Peyer's patch (tissue), 4 donors: Measurements from ENCODE around the gene PTPRK. TPM values are rescaled to one million over a fixed set of nuclear protein-coding genes. Genes with fewer than 3 reads are reported as not detected.
"Not testable (repeated sequence)": the region's sequence is repeated elsewhere in the genome, so short reads cannot be mapped to it uniquely, and the experiment has no call there.

Experiments
- DNase-seq, 3 donors: peaks; one replicate each; pipeline ENCODE4 v3.0.0-alpha.2; 2017 to 2019
- H3K27ac ChIP-seq, 4 donors: fragments of 200-600 bp; sonication (generic); one replicate each; pipeline ENCODE4 v1.5.1; 2016 to 2019
- H3K27me3 ChIP-seq, 2 donors: fragments of 200-600 bp; sonication (generic); one replicate each; pipeline ENCODE4 v1.5.1; 2019
- H3K36me3 ChIP-seq, 3 donors: fragments of 200-600 bp; sonication (generic); one replicate each; pipeline ENCODE4 v1.5.1; 2016 to 2019
- H3K4me1 ChIP-seq, 4 donors: fragments of 200-600 bp; sonication (generic); one replicate each; pipeline ENCODE4 v1.5.1; 2016 to 2019
- H3K4me3 ChIP-seq, 4 donors: fragments of 200-600 bp; sonication (generic); 1 replicate in 3 of 4; 2 replicates in 1 of 4; pipeline ENCODE4 v1.5.1; 2016 to 2019; ENCODE audit warnings: mild to moderate bottlenecking in 1 of 4
- H3K9me3 ChIP-seq, 4 donors: fragments of 200-600 bp; sonication (generic); one replicate each; pipeline ENCODE4 v1.5.1; 2016 to 2019; ENCODE audit warnings: mild to moderate bottlenecking in 1 of 4
- CTCF ChIP-seq, 6 experiments: fragments of 450-650 bp in 4 of 6; fragments of 200-600 bp in 2 of 6; sonication (generic) in 1 of 6; IDR thresholded peaks; one replicate each; pipeline ENCODE4 v1.5.1; 2017 to 2019; ENCODE audit warnings: antibody characterized with exemption in 6 of 6, mild to moderate bottlenecking in 3 of 6, moderate library complexity in 1 of 6
- POLR2A ChIP-seq, 2 donors: fragments of 450-650 bp; IDR thresholded peaks; one replicate each; pipeline ENCODE4 v1.5.1; 2017; ENCODE audit warnings: antibody characterized with exemption in 2 of 2, mild to moderate bottlenecking in 2 of 2, moderate library complexity in 2 of 2
- total RNA-seq, 4 donors: library from RNA; depleted of rRNA; stranded (reverse); fragments of >200 nt; gene quantifications; one replicate each; pipeline ENCODE4 v1.1.0, GENCODE V29; 2016

Gene PTPRK
- total RNA-seq, 4 donors from 2014 or later: 109 to 192 (median 153) TPM

- Histone ChIP-seq H3K4me1 (no peaks in the 10 kb centered on the region), H3K36me3 (no peaks in the 10 kb centered on the region), H3K27me3 (no peaks in the 10 kb centered on the region), H3K27ac (no peak overlapping the region), H3K4me3 (no peak overlapping the region), H3K9me3 (no peaks in the 10 kb centered on the region)
- no peak for DNase-seq
- no peak for TF ChIP-seq POLR2A (IDR thresholded peaks at IDR 0.05)
- no peak for TF ChIP-seq CTCF (IDR thresholded peaks at IDR 0.05)
Observed at GRCh38 chr6:128437685-128438084, 82.7 kb downstream of the PTPRK start.

- not testable (repeated sequence) for H3K36me3 ChIP-seq
Observed at GRCh38 chr6:128434752-128435151, 85.6 kb downstream of the PTPRK start.

GRCh38 chr6:128432394-128432793 is 88.0 kb downstream of the PTPRK start:
- no peak for TF ChIP-seq POLR2A (IDR thresholded peaks at IDR 0.05)
- TF ChIP-seq CTCF (IDR thresholded peaks at IDR 0.05): no peak
- H3K27ac ChIP-seq: no peak overlapping the region
- no peaks in the 10 kb centered on the region for H3K27me3 ChIP-seq
- DNase-seq: no peak
- no peaks in the 10 kb centered on the region for H3K36me3 ChIP-seq
- H3K9me3 ChIP-seq: no peaks in the 10 kb centered on the region
- no peak overlapping the region for H3K4me3 ChIP-seq
- no peaks in the 10 kb centered on the region for H3K4me1 ChIP-seq

More at GRCh38 chr6:128434752-128435151, 85.6 kb downstream of the PTPRK start:
- not testable (repeated sequence) for DNase-seq, H3K9me3 ChIP-seq, H3K27ac ChIP-seq, H3K4me1 ChIP-seq, H3K4me3 ChIP-seq, H3K27me3 ChIP-seq

GRCh38 chr6:128427139-128427538 is 93.3 kb downstream of the PTPRK start:
- Histone ChIP-seq H3K9me3 (no peaks in the 10 kb centered on the region), H3K4me3 (no peak overlapping the region), H3K4me1 (no peaks in the 10 kb centered on the region), H3K36me3 (no peaks in the 10 kb centered on the region), H3K27ac (no peak overlapping the region), H3K27me3 (no peaks in the 10 kb centered on the region)
- TF ChIP-seq CTCF (IDR thresholded peaks at IDR 0.05): no peak
- no peak for TF ChIP-seq POLR2A (IDR thresholded peaks at IDR 0.05)
- no peak for DNase-seq

GRCh38 chr6:128425856-128426255 is 94.5 kb downstream of the PTPRK start:
- no peaks in the 10 kb centered on the region for H3K9me3 ChIP-seq
- H3K27ac ChIP-seq: no peak overlapping the region
- H3K4me1 ChIP-seq: no peaks in the 10 kb centered on the region
- no peaks in the 10 kb centered on the region for H3K36me3 ChIP-seq
- H3K4me3 ChIP-seq: no peak overlapping the region
- H3K27me3 ChIP-seq: no peaks in the 10 kb centered on the region
- DNase-seq: no peak
- TF ChIP-seq CTCF (IDR thresholded peaks at IDR 0.05) (no peak), POLR2A (IDR thresholded peaks at IDR 0.05) (no peak)

GRCh38 chr6:128422871-128423270 is 97.5 kb downstream of the PTPRK start:
- DNase-seq: no peak
- H3K9me3 ChIP-seq: no peaks in the 10 kb centered on the region
- H3K36me3 ChIP-seq: no peaks in the 10 kb centered on the region
- H3K4me3 ChIP-seq: no peak overlapping the region
- no peaks in the 10 kb centered on the region for H3K4me1 ChIP-seq
- no peaks in the 10 kb centered on the region for H3K27me3 ChIP-seq
- no peak overlapping the region for H3K27ac ChIP-seq
- TF ChIP-seq CTCF (IDR thresholded peaks at IDR 0.05) (no peak), POLR2A (IDR thresholded peaks at IDR 0.05) (no peak)
